IMR-90 (cell line): Measurements from ENCODE around the gene TSPAN32. TPM values are rescaled to one million over a fixed set of nuclear protein-coding genes. Genes with fewer than 3 reads are reported as not detected.

Source experiments
- ATAC-seq: fragments of 200-7000 bp; cut with Tn5 transposase; 2 replicates; pipeline ENCODE4 v1.9.1; 2020; ENCODE audit warnings: low read depth, mild to moderate bottlenecking, moderate library complexity
- BruUV-seq: library from RNA; stranded (reverse); fragments of 400-500 nt; replicated peaks from 2 replicates; lab custom pipeline; 2021; lab: Mats Ljungman, UMichigan
- CTCF ChIA-PET: fragments of 300-600 bp; formaldehyde crosslinking; extraction: SDS; loops from one replicate; lab custom pipeline; 2021; ENCODE audit warnings: antibody characterized with exemption; lab: Yijun Ruan, JAX
- POLR2A ChIA-PET: fragments of 300-600 bp; sonication (Branson Sonifier 250); formaldehyde crosslinking; loops from one replicate; lab custom pipeline; 2022; ENCODE audit warnings: antibody characterized with exemption; ENCODE audit not compliant: unreplicated experiment; lab: Charles Lee
- DNase-seq: peaks from one replicate; pipeline ENCODE4 v3.0.0; 2013
- H2AFZ ChIP-seq: replicated peaks from 2 replicates; pipeline ENCODE3; 2013; ENCODE audit warnings: low read length, mild to moderate bottlenecking; ENCODE audit not compliant: poor library complexity
- H2AK5ac ChIP-seq: 2 replicates; pipeline ENCODE4 v1.6.1; 2013; ENCODE audit warnings: low read depth, low read length, inconsistent platforms
- H2AK9ac ChIP-seq: replicated peaks from 2 replicates; pipeline ENCODE3; 2013; ENCODE audit warnings: mild to moderate bottlenecking, low read depth, low read length, moderate library complexity; ENCODE audit not compliant: poor library complexity
- H2BK120ac ChIP-seq: 2 replicates; pipeline ENCODE4 v1.6.1; 2013; ENCODE audit warnings: low read depth, low read length, inconsistent platforms
- H2BK15ac ChIP-seq: 3 replicates; pipeline ENCODE4 v1.6.1; 2013; ENCODE audit warnings: low read depth, low read length, inconsistent platforms
- H2BK20ac ChIP-seq: 2 replicates; pipeline ENCODE4 v1.6.1; 2013; ENCODE audit warnings: low read depth, mild to moderate bottlenecking, inconsistent platforms, low read length, moderate library complexity
- H2BK5ac ChIP-seq: 2 replicates; pipeline ENCODE4 v1.6.1; 2013; ENCODE audit warnings: mild to moderate bottlenecking, low read depth, low read length, inconsistent platforms; ENCODE audit not compliant: poor library complexity, severe bottlenecking
- H3K14ac ChIP-seq: replicated peaks from 2 replicates; pipeline ENCODE4 v1.6.1; 2013; ENCODE audit warnings: low read depth, low read length, inconsistent platforms
- H3K18ac ChIP-seq: 2 replicates; pipeline ENCODE4 v1.6.1; 2013; ENCODE audit warnings: low read depth, low read length, control low read depth
- H3K23ac ChIP-seq: 2 replicates; pipeline ENCODE4 v1.6.1; 2013; ENCODE audit warnings: low read depth, low read length, inconsistent platforms
- H3K27ac ChIP-seq: 2 replicates; pipeline ENCODE4 v1.5.1; 2013; ENCODE audit warnings: mild to moderate bottlenecking, control low read depth, low read length; ENCODE audit not compliant: insufficient read depth
- H3K27me3 ChIP-seq: 2 replicates; pipeline ENCODE4 v1.6.1; 2013; ENCODE audit warnings: low read length; ENCODE audit not compliant: control insufficient read depth, insufficient read depth
- H3K36me3 ChIP-seq: 2 replicates; pipeline ENCODE4 v1.6.1; 2013; ENCODE audit warnings: low read length, mixed read lengths; ENCODE audit not compliant: control insufficient read depth, insufficient read depth
- H3K4ac ChIP-seq: 2 replicates; pipeline ENCODE4 v1.6.1; 2013; ENCODE audit warnings: low read depth, low read length, inconsistent platforms
- H3K4me1 ChIP-seq: 2 replicates; pipeline ENCODE4 v1.6.1; 2013; ENCODE audit warnings: low read length, mixed read lengths; ENCODE audit not compliant: control insufficient read depth, insufficient read depth
- H3K4me2 ChIP-seq: 2 replicates; pipeline ENCODE4 v1.6.1; 2013; ENCODE audit warnings: low read depth, mild to moderate bottlenecking, control low read depth, low read length, moderate library complexity
- H3K4me3 ChIP-seq: 2 replicates; pipeline ENCODE4 v1.5.1; 2013; ENCODE audit warnings: low read depth, mild to moderate bottlenecking, control low read depth, low read length, moderate library complexity; ENCODE audit not compliant: insufficient read depth
- H3K56ac ChIP-seq: 2 replicates; pipeline ENCODE4 v1.6.1; 2013; ENCODE audit warnings: low read length, inconsistent platforms; ENCODE audit not compliant: insufficient read depth; ENCODE audit errors: extremely low read depth
- H3K79me1 ChIP-seq, 2 experiments: 2 replicates each; pipeline ENCODE4 v1.6.1; 2013; ENCODE audit warnings: low read length in 2 of 2, inconsistent platforms in 1 of 2, low read depth in 1 of 2
- H3K9ac ChIP-seq: 2 replicates; pipeline ENCODE4 v1.6.1; 2013; ENCODE audit warnings: low read depth, low read length, control low read depth
- H3K9me1 ChIP-seq: 2 replicates; pipeline ENCODE4 v1.6.1; 2013; ENCODE audit warnings: low read length, inconsistent platforms; ENCODE audit not compliant: insufficient read depth
- H3K9me3 ChIP-seq: 2 replicates; pipeline ENCODE4 v1.6.1; 2013; ENCODE audit warnings: low read length; ENCODE audit not compliant: control insufficient read depth, insufficient read depth
- H4K20me1 ChIP-seq: 2 replicates; pipeline ENCODE4 v1.6.1; 2013; ENCODE audit warnings: low read length, inconsistent platforms; ENCODE audit not compliant: insufficient read depth
- H4K5ac ChIP-seq: 2 replicates; pipeline ENCODE4 v1.6.1; 2013; ENCODE audit warnings: mild to moderate bottlenecking, low read depth, low read length, control low read depth
- H4K8ac ChIP-seq, 2 experiments: 2 replicates each; pipeline ENCODE4 v1.6.1; 2013; ENCODE audit warnings: low read depth in 2 of 2, low read length in 2 of 2, control low read depth in 1 of 2, inconsistent platforms in 1 of 2
- H4K91ac ChIP-seq: 2 replicates; pipeline ENCODE4 v1.6.1; 2013; ENCODE audit warnings: low read depth, low read length, inconsistent platforms; ENCODE audit not compliant: insufficient read depth
- CTCF ChIP-seq: conservative IDR thresholded peaks from 2 replicates; pipeline ENCODE4 v1.5.1; 2012; ENCODE audit warnings: mild to moderate bottlenecking, low read depth, low read length, improper control_type of control experiment
- MAFK ChIP-seq: IDR thresholded peaks from 2 replicates; pipeline ENCODE4 v1.6.1; 2012; ENCODE audit warnings: low read depth, low read length, improper control_type of control experiment
- MAZ ChIP-seq: IDR thresholded peaks from 2 replicates; pipeline ENCODE4 v1.6.1; 2012; ENCODE audit warnings: low read depth, mild to moderate bottlenecking, low read length, improper control_type of control experiment, moderate library complexity, borderline replicate concordance
- POLR2A ChIP-seq: IDR thresholded peaks from 2 replicates; pipeline ENCODE4 v1.6.1; 2012; ENCODE audit warnings: mild to moderate bottlenecking, low read depth, low read length
- RAD21 ChIP-seq: IDR thresholded peaks from 2 replicates; pipeline ENCODE4 v1.6.1; 2012; ENCODE audit warnings: low read length, improper control_type of control experiment
- RCOR1 ChIP-seq: IDR thresholded peaks from 2 replicates; pipeline ENCODE4 v1.6.1; 2012; ENCODE audit warnings: mild to moderate bottlenecking, low read length, improper control_type of control experiment; ENCODE audit not compliant: insufficient replicate concordance
- RFX5 ChIP-seq: IDR thresholded peaks from 2 replicates; pipeline ENCODE4 v1.8.0; 2012; ENCODE audit warnings: low read depth, mild to moderate bottlenecking, low read length, moderate library complexity
- SMC3 ChIP-seq: fragments of 150-350 bp; IDR thresholded peaks from 2 replicates; pipeline ENCODE4 v1.6.1; 2016; ENCODE audit warnings: low read depth, mild to moderate bottlenecking, antibody characterized with exemption, low read length, moderate library complexity
- USF2 ChIP-seq: fragments of 150-350 bp; IDR thresholded peaks from 2 replicates; pipeline ENCODE4 v1.6.1; 2017; ENCODE audit warnings: mild to moderate bottlenecking, antibody characterized with exemption, low read length, low read depth
- WGBS, 2 experiments: methylation state at CpG; one replicate each; pipeline versions ENCODE4 v1.1.5 to v1.1.7; 2013; ENCODE audit warnings: missing lambda C conversion rate in 2 of 2; ENCODE audit not compliant: insufficient read length in 1 of 2; ENCODE audit errors: extremely low coverage in 2 of 2; 5-methylcytosine and 5-hydroxymethylcytosine counted together
- dilution Hi-C: fragments of 300-500 bp; cut with HindIII; formaldehyde crosslinking; loops from one replicate; pipeline ENCODE4 v1.14.3; 2018; ENCODE audit warnings: low sequenced_read_pairs; ENCODE audit not compliant: unreplicated experiment
- in situ Hi-C: fragments of 300-500 bp; cut with MboI; formaldehyde crosslinking; loops from 3 replicates; pipeline ENCODE4 v1.14.3; 2019; ENCODE audit warnings: low sequenced_read_pairs, inconsistent platforms, mixed read lengths
- intact Hi-C: fragments of 100-400 bp; cut with micrococcal nuclease; formaldehyde crosslinking; loops from 2 replicates; pipeline ENCODE4 v1.10.0; 2022
- polyA plus RNA-seq, 3 experiments: library from polyadenylated mRNA; depleted of rRNA; stranded (reverse); fragments of >200 nt; gene quantifications; 2 replicates each; pipeline ENCODE4 v1.2.3, GENCODE V29; 2012; ENCODE audit warnings: low replicate concordance in 1 of 3
- total RNA-seq: library from RNA; depleted of rRNA; stranded (reverse); fragments of >200 nt; gene quantifications from 2 replicates; pipeline ENCODE4 v1.2.3, GENCODE V29; 2012

Gene TSPAN32
- total and polyA plus RNA-seq, 2 of the 4 experiments (the other 2 are of a cell fraction): 0.07 TPM; not detected in 1

GRCh38 chr11:2357246-2357645 lies 55.4 kb downstream of the TSPAN32 start:
- dilution Hi-C loops: no loop called here
- Histone ChIP-seq H3K14ac (no peak overlapping the region), H4K5ac (no peak overlapping the region), H3K9ac (no peak overlapping the region), H2BK15ac (no peak overlapping the region), H3K4me2 (no peak overlapping the region), H4K8ac (no peak overlapping the region), H4K91ac (no peak overlapping the region), H3K4ac (no peak overlapping the region), H3K18ac (no peak overlapping the region), H3K79me1 (no peaks in the 10 kb centered on the region), H2AK5ac (no peak overlapping the region), H2BK20ac (no peak overlapping the region), H2AK9ac (no peak overlapping the region), H3K36me3 (no peaks in the 10 kb centered on the region), H3K9me1 (0 out of 2 replicates have a peak, but pooled peaks cover 7% of the 10 kb centered on the region), H4K20me1 (no peaks in the 10 kb centered on the region), H3K9me3 (no peaks in the 10 kb centered on the region), H3K56ac (no peak overlapping the region), H2AFZ (no peak overlapping the region), H3K4me1 (peaks cover 7% of the 10 kb centered on the region), H3K4me3 (no peak overlapping the region), H2BK120ac (no peak overlapping the region), H3K23ac (no peak overlapping the region), H3K27me3 (peaks cover 5% of the 10 kb centered on the region; the same call in 1 of the 2 replicates), H3K27ac (no peak overlapping the region), H2BK5ac (no peak overlapping the region)
- TF ChIP-seq MAFK (no peak), USF2 (no peak), RFX5 (no peak), POLR2A (no peak), MAZ (no peak), SMC3 (no peak), RCOR1 (no peak), RAD21 (no peak), CTCF (no peak)
- intact Hi-C loops: no loop called here
- BruUV-seq: no TSS peak
- ATAC-seq (no peak), DNase-seq (no peak)
- in situ Hi-C loops: no loop called here
- WGBS, 2 experiments: 0% methylated on average over 1 of the region's 8 CpGs; no CpG with 5 or more reads in 1 of the 2 experiments
- POLR2A ChIA-PET: no interaction called here
- CTCF ChIA-PET: no interaction called here
